ENCODE data around the gene LUM. TPM values are rescaled to one million over a fixed set of nuclear protein-coding genes. Genes with fewer than 3 reads are reported as not detected.

The LUM gene
- total and polyA plus RNA-seq, 2 donors from 2014 or later: 102 to 185 TPM

DNA sequence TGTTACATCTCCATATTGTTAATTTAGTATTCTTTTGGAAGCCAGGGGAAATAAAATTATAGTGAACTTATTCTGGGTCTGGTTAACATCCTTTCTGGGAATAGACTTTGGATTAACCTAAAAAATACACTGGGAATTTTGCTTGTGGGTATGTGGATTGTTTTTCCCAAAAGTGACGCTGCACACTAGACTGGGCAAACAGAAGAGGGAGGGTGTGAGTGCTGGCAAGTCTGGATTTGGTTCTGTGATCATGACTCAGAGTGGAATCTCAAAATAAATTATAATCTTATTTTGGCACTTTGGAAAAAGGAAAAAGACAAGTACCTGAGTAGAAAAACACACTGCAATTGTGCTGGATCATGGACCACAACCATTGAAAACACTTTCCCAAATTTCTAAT lies 15.2 kb upstream of the LUM start:
- no peak overlapping the region for H3K4me3 ChIP-seq (ENCODE audit: low read length in 3 of 3)
- no peaks in the 10 kb centered on the region for H3K36me3 ChIP-seq (ENCODE audit: control insufficient read depth in 2 of 3, insufficient read depth in 3 of 3, low read length in 3 of 3)
- H3K27me3 ChIP-seq (ENCODE audit: control insufficient read depth, insufficient read depth, low read length): no peaks in the 10 kb centered on the region
- intact Hi-C loops (cut with DNase I): no loop called here
- no peak overlapping the region for H3K27ac ChIP-seq (ENCODE audit: low read depth in 2 of 2, low read length in 2 of 2)
- FAIRE-seq (no peak), DNase-seq (no peak)
- no peaks in the 10 kb centered on the region for H3K9me3 ChIP-seq (ENCODE audit: control insufficient read depth in 2 of 3, insufficient read depth in 1 of 3, low read length in 3 of 3)
- no peaks in the 10 kb centered on the region for H3K4me1 ChIP-seq (ENCODE audit: control insufficient read depth in 2 of 3, insufficient read depth in 2 of 3, low read depth in 1 of 3, low read length in 3 of 3)
- H3K9ac ChIP-seq (ENCODE audit: low read length in 3 of 3): no peak overlapping the region
- TF ChIP-seq, protein P1, sequence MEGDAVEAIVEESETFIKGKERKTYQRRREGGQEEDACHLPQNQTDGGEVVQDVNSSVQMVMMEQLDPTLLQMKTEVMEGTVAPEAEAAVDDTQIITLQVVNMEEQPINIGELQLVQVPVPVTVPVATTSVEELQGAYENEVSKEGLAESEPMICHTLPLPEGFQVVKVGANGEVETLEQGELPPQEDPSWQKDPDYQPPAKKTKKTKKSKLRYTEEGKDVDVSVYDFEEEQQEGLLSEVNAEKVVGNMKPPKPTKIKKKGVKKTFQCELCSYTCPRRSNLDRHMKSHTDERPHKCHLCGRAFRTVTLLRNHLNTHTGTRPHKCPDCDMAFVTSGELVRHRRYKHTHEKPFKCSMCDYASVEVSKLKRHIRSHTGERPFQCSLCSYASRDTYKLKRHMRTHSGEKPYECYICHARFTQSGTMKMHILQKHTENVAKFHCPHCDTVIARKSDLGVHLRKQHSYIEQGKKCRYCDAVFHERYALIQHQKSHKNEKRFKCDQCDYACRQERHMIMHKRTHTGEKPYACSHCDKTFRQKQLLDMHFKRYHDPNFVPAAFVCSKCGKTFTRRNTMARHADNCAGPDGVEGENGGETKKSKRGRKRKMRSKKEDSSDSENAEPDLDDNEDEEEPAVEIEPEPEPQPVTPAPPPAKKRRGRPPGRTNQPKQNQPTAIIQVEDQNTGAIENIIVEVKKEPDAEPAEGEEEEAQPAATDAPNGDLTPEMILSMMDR (IDR thresholded peaks at IDR 0.05; ENCODE audit: borderline replicate concordance, extremely low read depth, insufficient read depth): no peak

DNA sequence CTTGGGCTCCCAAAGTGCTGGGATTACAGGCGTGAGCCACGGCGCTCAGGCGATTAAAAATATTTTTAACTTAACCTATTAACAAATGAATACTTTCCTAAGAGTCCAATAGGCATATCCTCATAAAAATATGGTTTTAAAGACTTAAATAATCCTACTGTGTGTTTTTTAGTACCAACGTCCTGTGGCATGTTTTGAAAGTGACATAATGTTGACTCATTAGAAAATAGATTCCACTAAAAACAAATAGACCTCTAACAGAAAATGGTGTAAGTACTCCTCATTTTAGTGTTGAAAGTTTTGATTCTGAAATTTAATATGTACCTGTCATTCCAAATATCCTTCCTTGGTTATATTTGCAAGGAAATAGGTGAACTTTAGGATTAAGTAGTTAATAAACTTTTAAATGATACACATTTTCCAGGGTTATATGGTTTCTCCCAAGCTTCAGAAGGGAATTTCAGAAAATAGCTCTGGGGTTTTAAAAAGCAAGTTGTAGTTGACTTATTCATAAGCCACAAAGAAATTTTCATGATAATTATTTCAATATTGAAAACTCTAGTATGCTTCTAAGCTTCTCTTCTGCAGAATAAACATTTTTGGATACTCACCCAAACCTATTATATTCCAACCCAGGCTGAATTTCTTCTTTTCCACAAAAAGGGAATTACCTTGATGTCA lies 12.1 kb upstream of the LUM start:
- DNase-seq: no peak
- H3K27me3 ChIP-seq (ENCODE audit: control insufficient read depth, insufficient read depth, low read length): no peaks in the 10 kb centered on the region
- intact Hi-C loops (cut with DNase I): no loop called here
- TF ChIP-seq, protein P1 (IDR thresholded peaks at IDR 0.05; ENCODE audit: borderline replicate concordance, extremely low read depth, insufficient read depth): no peak
- H3K4me1 ChIP-seq (ENCODE audit: control insufficient read depth in 2 of 3, insufficient read depth in 2 of 3, low read depth in 1 of 3, low read length in 3 of 3): no peaks in the 10 kb centered on the region
- no peak overlapping the region for H3K9ac ChIP-seq (ENCODE audit: low read length in 3 of 3)
- no peaks in the 10 kb centered on the region for H3K36me3 ChIP-seq (ENCODE audit: control insufficient read depth in 2 of 3, insufficient read depth in 3 of 3, low read length in 3 of 3)
- no peak overlapping the region for H3K4me3 ChIP-seq (ENCODE audit: low read length in 3 of 3)
- no peak overlapping the region for H3K27ac ChIP-seq (ENCODE audit: low read depth in 2 of 2, low read length in 2 of 2)
- FAIRE-seq: no peak
- H3K9me3 ChIP-seq (ENCODE audit: control insufficient read depth in 2 of 3, insufficient read depth in 1 of 3, low read length in 3 of 3): no peaks in the 10 kb centered on the region

DNA sequence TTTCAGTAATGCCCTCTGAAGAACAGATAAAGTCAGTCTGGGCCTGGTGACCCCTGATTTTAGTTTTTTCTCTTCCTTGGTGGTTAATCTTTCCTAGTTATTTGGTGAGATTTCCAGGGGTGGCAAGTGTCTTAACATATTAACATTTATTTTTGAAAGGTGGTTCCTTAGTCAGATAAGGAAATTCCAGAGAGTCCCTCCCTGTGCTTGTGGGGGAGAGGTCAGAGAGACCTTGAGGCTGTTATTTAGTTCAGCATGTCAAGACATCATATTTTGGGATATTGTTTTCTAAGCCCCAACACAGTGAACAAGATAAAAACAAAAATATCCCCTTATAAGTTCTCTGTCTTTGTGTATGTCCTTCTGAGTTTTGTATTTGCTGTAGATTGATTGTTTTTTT lies 9.5 kb upstream of the LUM start:
- H3K4me1 ChIP-seq (ENCODE audit: control insufficient read depth in 2 of 3, insufficient read depth in 2 of 3, low read depth in 1 of 3, low read length in 3 of 3): no peaks in the 10 kb centered on the region
- DNase-seq: no peak
- H3K27me3 ChIP-seq (ENCODE audit: control insufficient read depth, insufficient read depth, low read length): no peaks in the 10 kb centered on the region
- TF ChIP-seq, protein P1 (IDR thresholded peaks at IDR 0.05; ENCODE audit: borderline replicate concordance, extremely low read depth, insufficient read depth): no peak
- no peaks in the 10 kb centered on the region for H3K9me3 ChIP-seq (ENCODE audit: control insufficient read depth in 2 of 3, insufficient read depth in 1 of 3, low read length in 3 of 3)
- no peaks in the 10 kb centered on the region for H3K36me3 ChIP-seq (ENCODE audit: control insufficient read depth in 2 of 3, insufficient read depth in 3 of 3, low read length in 3 of 3)
- no peak overlapping the region for H3K9ac ChIP-seq (ENCODE audit: low read length in 3 of 3)
- no peak overlapping the region for H3K27ac ChIP-seq (ENCODE audit: low read depth in 2 of 2, low read length in 2 of 2)
- no peak overlapping the region for H3K4me3 ChIP-seq (ENCODE audit: low read length in 3 of 3)
- intact Hi-C loops (cut with DNase I): no loop called here
- FAIRE-seq: no peak

DNA sequence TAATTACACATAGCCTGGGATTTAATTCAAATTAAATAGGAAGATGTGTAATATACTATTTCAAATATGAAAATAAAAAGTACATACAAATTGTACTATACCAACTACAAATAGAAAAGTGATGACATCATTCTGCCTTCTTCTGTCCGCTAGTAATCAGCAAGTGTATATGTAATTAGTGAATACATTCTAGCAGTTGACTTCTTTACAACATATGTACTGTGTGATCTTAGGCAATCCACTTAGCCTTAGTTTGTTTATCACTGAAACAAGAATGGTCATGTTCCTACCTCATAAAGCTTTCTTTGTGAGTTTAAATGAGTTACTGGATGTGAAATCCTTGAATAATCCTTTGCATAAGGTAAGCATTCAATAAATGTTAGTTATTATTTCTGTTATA lies 7.8 kb upstream of the LUM start:
- Histone ChIP-seq H3K4me3 (ENCODE audit: low read length in 3 of 3) (no peak overlapping the region), H3K4me1 (ENCODE audit: control insufficient read depth in 2 of 3, insufficient read depth in 2 of 3, low read depth in 1 of 3, low read length in 3 of 3) (no peaks in the 10 kb centered on the region), H3K27ac (ENCODE audit: low read depth in 2 of 2, low read length in 2 of 2) (no peak overlapping the region), H3K9ac (ENCODE audit: low read length in 3 of 3) (no peak overlapping the region), H3K36me3 (ENCODE audit: control insufficient read depth in 2 of 3, insufficient read depth in 3 of 3, low read length in 3 of 3) (no peaks in the 10 kb centered on the region), H3K27me3 (ENCODE audit: control insufficient read depth, insufficient read depth, low read length) (no peaks in the 10 kb centered on the region), H3K9me3 (ENCODE audit: control insufficient read depth in 2 of 3, insufficient read depth in 1 of 3, low read length in 3 of 3) (no peaks in the 10 kb centered on the region)
- intact Hi-C loops (cut with DNase I): no loop called here
- FAIRE-seq (no peak), DNase-seq (no peak)
- TF ChIP-seq, protein P1 (IDR thresholded peaks at IDR 0.05; ENCODE audit: borderline replicate concordance, extremely low read depth, insufficient read depth): no peak

Measured in kidney (tissue), 14 donors.